ENCODE measurements around the gene SHROOM3.

DNA sequence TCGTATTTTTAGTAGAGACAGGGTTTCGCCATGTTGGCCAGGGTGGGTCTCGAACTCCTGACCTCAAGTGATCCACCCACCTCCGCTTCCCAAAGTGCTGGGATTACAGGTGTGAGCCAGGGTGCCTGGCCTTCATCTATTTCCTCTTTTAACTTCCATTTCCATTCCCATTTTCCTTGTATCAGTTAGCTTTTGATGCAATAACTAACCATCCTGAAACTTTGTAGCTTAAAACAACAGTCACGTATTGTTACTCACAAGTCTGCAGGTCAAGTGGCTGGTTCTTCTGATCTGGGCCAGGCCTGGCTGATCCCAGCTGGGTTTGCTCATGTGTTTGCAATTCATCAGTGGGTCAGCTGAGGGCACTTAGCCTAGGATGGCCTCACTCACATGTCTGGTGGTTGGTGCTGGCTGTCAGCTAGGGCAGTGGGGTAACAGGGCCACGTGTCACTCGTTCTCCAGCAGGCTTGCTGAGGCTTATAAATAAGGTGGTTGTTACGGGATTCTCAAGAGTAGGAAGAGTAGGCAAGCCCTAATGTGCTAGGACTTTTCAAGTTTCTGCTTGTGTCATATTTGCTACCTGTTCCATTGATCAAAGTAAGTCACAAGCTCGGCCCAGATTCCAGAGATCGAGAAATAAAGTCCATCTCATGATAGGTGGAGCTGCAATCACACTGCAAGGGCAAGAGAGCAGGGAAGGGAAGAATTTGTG, 374.7 kb downstream of the SHROOM3 start:
- TF ChIP-seq POLR2A (IDR thresholded peaks at IDR 0.05; ENCODE audit: low read length) (no peak), GATA1 (IDR thresholded peaks at IDR 0.05; ENCODE audit: low read depth, low read length) (no peak)

Measured in erythroblast (primary cell).